ENCODE results near the gene PAPPA.

The PAPPA gene

GRCh38 chr9:116395699-116396037 is 242.1 kb downstream of the PAPPA start:
- Histone ChIP-seq H3K36me3 (peaks cover 5 to 44% (median 11%) of the 10 kb centered on the region in 3 donors), H3K4me3 (no peak overlapping the region), H3K9me3 (no peaks in the 10 kb centered on the region), H3K27me3 (no peaks in the 10 kb centered on the region), H3K27ac (no peak overlapping the region), H3K4me1 (no peaks in the 10 kb centered on the region)
- no peak for TF ChIP-seq CTCF (IDR thresholded peaks at IDR 0.05)
- intact Hi-C loops (cut with DNase I; ENCODE audit: low total_unique reads), result no loop called here
- DNase-seq, result no peak

- Histone ChIP-seq H3K4me1 (no peaks in the 10 kb centered on the region), H3K27ac (no peak overlapping the region), H3K9me3 (no peaks in the 10 kb centered on the region), H3K4me3 (no peak overlapping the region), H3K36me3 (no peaks in the 10 kb centered on the region), H3K27me3 (no peaks in the 10 kb centered on the region)
- no peak for TF ChIP-seq CTCF (IDR thresholded peaks at IDR 0.05)
- intact Hi-C loops (cut with DNase I; ENCODE audit: low total_unique reads), result no loop called here
- DNase-seq, result no peak
Observed at GRCh38 chr9:116403171-116403570, 249.6 kb downstream of the PAPPA start.

GRCh38 chr9:116404228-116404627 is 250.6 kb downstream of the PAPPA start:
- no peak for DNase-seq
- Histone ChIP-seq H3K27ac (no peak overlapping the region), H3K36me3 (no peaks in the 10 kb centered on the region), H3K4me1 (no peaks in the 10 kb centered on the region), H3K4me3 (no peak overlapping the region), H3K27me3 (no peaks in the 10 kb centered on the region), H3K9me3 (no peaks in the 10 kb centered on the region)
- no peak for TF ChIP-seq CTCF (IDR thresholded peaks at IDR 0.05)
- intact Hi-C loops (cut with DNase I; ENCODE audit: low total_unique reads), result no loop called here

GRCh38 chr9:116405321-116405720 is 251.7 kb downstream of the PAPPA start:
- intact Hi-C loops (cut with DNase I; ENCODE audit: low total_unique reads), result no loop called here
- Histone ChIP-seq H3K36me3 (no peaks in the 10 kb centered on the region), H3K4me1 (no peaks in the 10 kb centered on the region), H3K9me3 (no peaks in the 10 kb centered on the region), H3K27me3 (no peaks in the 10 kb centered on the region), H3K27ac (no peak overlapping the region), H3K4me3 (no peak overlapping the region)
- no peak for TF ChIP-seq CTCF (IDR thresholded peaks at IDR 0.05)
- DNase-seq, result no peak

- DNase-seq, result no peak
- H3K9me3 ChIP-seq, result no peaks in the 10 kb centered on the region
- no peak for TF ChIP-seq CTCF (IDR thresholded peaks at IDR 0.05)
- H3K4me3 ChIP-seq, result no peak overlapping the region
- H3K36me3 ChIP-seq, result no peaks in the 10 kb centered on the region
- no peaks in the 10 kb centered on the region for H3K4me1 ChIP-seq
- no peaks in the 10 kb centered on the region for H3K27me3 ChIP-seq
- no peak overlapping the region for H3K27ac ChIP-seq
- intact Hi-C loops (cut with DNase I; ENCODE audit: low total_unique reads), result no loop called here
Observed at GRCh38 chr9:116406469-116406868, 252.9 kb downstream of the PAPPA start.

- no peaks in the 10 kb centered on the region for H3K27me3 ChIP-seq
- intact Hi-C loops (cut with DNase I; ENCODE audit: low total_unique reads), result no loop called here
- no peak for TF ChIP-seq CTCF (IDR thresholded peaks at IDR 0.05)
- H3K27ac ChIP-seq, result no peak overlapping the region
- H3K9me3 ChIP-seq, result no peaks in the 10 kb centered on the region
- no peaks in the 10 kb centered on the region for H3K4me1 ChIP-seq
- DNase-seq, result no peak
- no peaks in the 10 kb centered on the region for H3K36me3 ChIP-seq
- no peak overlapping the region for H3K4me3 ChIP-seq
Observed at GRCh38 chr9:116409129-116409528, 255.5 kb downstream of the PAPPA start.
